Keratinocyte (primary cell): ENCODE data around the gene TPD52L1. TPM values are rescaled to one million over a fixed set of nuclear protein-coding genes. Genes with fewer than 3 reads are reported as not detected.

ENCODE experiments used
- DNase-seq: peaks from one replicate; pipeline ENCODE4 v3.0.0-alpha.2; 2011; ENCODE audit warnings: low read depth, missing footprints, low spot score
- FAIRE-seq: peaks from 2 replicates; lab custom pipeline; 2011; peaks lifted over from hg19 to GRCh38; lab: Jason Lieb, UNC
- H2AFZ ChIP-seq: 2 replicates; pipeline ENCODE4 v1.6.0; 2012; ENCODE audit warnings: low read length, control low read depth, inconsistent platforms; ENCODE audit not compliant: control insufficient read depth
- H3K27ac ChIP-seq: 2 replicates; pipeline ENCODE4 v1.5.1; 2011; ENCODE audit warnings: low read length; ENCODE audit not compliant: control insufficient read depth, insufficient read depth
- H3K27me3 ChIP-seq: 3 replicates; pipeline ENCODE4 v1.6.0; 2011; ENCODE audit warnings: low read length; ENCODE audit not compliant: control insufficient read depth, insufficient read depth; ENCODE audit errors: extremely low read depth
- H3K36me3 ChIP-seq, 2 experiments: 2 replicates in 1 of 2; 3 replicates in 1 of 2; pipeline ENCODE4 v1.5.1; 2011; ENCODE audit warnings: low read length in 2 of 2, mild to moderate bottlenecking in 1 of 2; ENCODE audit not compliant: control insufficient read depth in 2 of 2, insufficient read depth in 2 of 2; ENCODE audit errors: extremely low read depth in 1 of 2
- H3K4me1 ChIP-seq: 3 replicates; pipeline ENCODE4 v1.5.1; 2011; ENCODE audit warnings: low read length; ENCODE audit not compliant: control insufficient read depth, insufficient read depth; ENCODE audit errors: extremely low read depth
- H3K4me2 ChIP-seq: 3 replicates; pipeline ENCODE4 v1.6.0; 2011; ENCODE audit warnings: low read depth, low read length; ENCODE audit not compliant: control insufficient read depth, insufficient read depth; ENCODE audit errors: extremely low read depth
- H3K4me3 ChIP-seq, 3 experiments: fragments of 200-600 bp in 1 of 3; sonication (generic) in 1 of 3; 2 replicates in 2 of 3; 3 replicates in 1 of 3; pipeline ENCODE4 v1.5.1; 2011 to 2016; ENCODE audit warnings: low read length in 3 of 3, mild to moderate bottlenecking in 3 of 3, control low read depth in 2 of 3, inconsistent platforms in 1 of 3, low read depth in 1 of 3, mixed read lengths in 1 of 3, mixed run types in 1 of 3, moderate library complexity in 1 of 3; ENCODE audit not compliant: control insufficient read depth in 2 of 3, insufficient read depth in 2 of 3; ENCODE audit errors: extremely low read depth in 1 of 3
- H3K79me2 ChIP-seq: 2 replicates; pipeline ENCODE4 v1.6.0; 2012; ENCODE audit warnings: low read length; ENCODE audit not compliant: control insufficient read depth, insufficient read depth
- H3K9ac ChIP-seq: 3 replicates; pipeline ENCODE4 v1.6.0; 2011; ENCODE audit warnings: low read length; ENCODE audit not compliant: control insufficient read depth, insufficient read depth; ENCODE audit errors: extremely low read depth
- H3K9me1 ChIP-seq: 3 replicates; pipeline ENCODE4 v1.6.0; 2011; ENCODE audit warnings: low read length; ENCODE audit not compliant: control insufficient read depth, insufficient read depth; ENCODE audit errors: extremely low read depth
- H3K9me3 ChIP-seq: 2 replicates; pipeline ENCODE4 v1.5.1; 2012; ENCODE audit warnings: low read depth, low read length; ENCODE audit not compliant: control insufficient read depth
- H4K20me1 ChIP-seq: 3 replicates; pipeline ENCODE4 v1.6.0; 2011; ENCODE audit warnings: low read length; ENCODE audit not compliant: control insufficient read depth, insufficient read depth; ENCODE audit errors: extremely low read depth
- CTCF ChIP-seq, 3 experiments: IDR thresholded peaks in 1 of 3; conservative IDR thresholded peaks in 1 of 3; optimal IDR thresholded peaks in 1 of 3; 2 replicates in 2 of 3; 3 replicates in 1 of 3; pipeline versions ENCODE3 to v1.5.1; 2011; ENCODE audit warnings: low read length in 3 of 3, mild to moderate bottlenecking in 3 of 3, moderate library complexity in 2 of 3, control low read depth in 1 of 3, inconsistent platforms in 1 of 3; ENCODE audit not compliant: insufficient read depth in 2 of 3; ENCODE audit errors: extremely low read depth in 1 of 3
- EZH2 ChIP-seq: IDR thresholded peaks from one replicate; pipeline ENCODE4 v1.6.1; 2012; ENCODE audit warnings: inconsistent platforms, mild to moderate bottlenecking, low read length, moderate library complexity
- dilution Hi-C: fragments of 300-500 bp; cut with MboI; formaldehyde crosslinking; loops from one replicate; pipeline ENCODE4 v1.7.0; 2020; ENCODE audit warnings: low sequenced_read_pairs; ENCODE audit not compliant: extremely low pct_ligation_motif_present
- polyA plus RNA-seq, 5 experiments: library from polyadenylated mRNA; depleted of rRNA in 3 of 5; stranded (reverse) in 3 of 5; stranded (forward) in 1 of 5; unstranded in 1 of 5; fragments of >200 nt; gene quantifications; 1 replicate in 1 of 5; 2 replicates in 3 of 5; 3 replicates in 1 of 5; pipeline versions ENCODE4 v1.2.1 to v1.2.3, GENCODE V29; 2011 to 2012; ENCODE audit warnings: missing spikeins in 2 of 5, low read depth in 1 of 5, low replicate concordance in 1 of 5

TPD52L1 gene
- polyA plus RNA-seq, 1 donor (not counting 4 experiments of a cell fraction or from before 2014, with no cell fraction given): 135 TPM

DNA sequence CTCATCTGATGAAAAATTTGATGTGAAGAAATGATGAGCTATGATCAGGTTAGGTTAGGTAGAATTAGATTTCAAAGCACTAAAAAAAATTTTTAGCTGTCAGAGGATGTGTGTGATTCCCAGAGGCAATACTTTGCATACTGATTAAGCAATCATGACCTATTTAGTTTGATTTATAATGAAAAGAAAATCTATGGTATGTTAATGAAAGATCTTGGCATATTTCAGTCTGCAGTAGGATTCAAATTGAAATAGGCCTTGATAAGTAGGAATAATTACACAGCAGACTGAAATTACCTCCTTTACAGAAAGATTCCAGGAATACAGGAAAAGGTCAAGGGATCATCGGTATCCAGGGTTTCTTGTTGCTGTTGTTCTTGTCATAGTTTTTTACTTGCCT lies 78.9 kb downstream of the TPD52L1 start:
- H3K9me1 ChIP-seq: no peaks in the 10 kb centered on the region
- H2AFZ ChIP-seq: no peak overlapping the region
- no peaks in the 10 kb centered on the region for H3K9me3 ChIP-seq
- DNase-seq (no peak), FAIRE-seq (no peak)
- no peak overlapping the region for H3K27ac ChIP-seq
- peak overlapping the region; percentile 22 for H3K4me2 ChIP-seq
- dilution Hi-C loops: no loop called here
- H3K79me2 ChIP-seq: no peaks in the 10 kb centered on the region
- peaks cover 14% of the 10 kb centered on the region for H3K4me1 ChIP-seq
- no peaks in the 10 kb centered on the region for H3K27me3 ChIP-seq
- H3K36me3 ChIP-seq: no peaks in the 10 kb centered on the region
- H3K4me3 ChIP-seq: no peak overlapping the region
- no peak overlapping the region for H3K9ac ChIP-seq
- no peak for TF ChIP-seq EZH2
- TF ChIP-seq CTCF (optimal IDR thresholded peaks at IDR 0.05 in 1 of 3, IDR thresholded peaks at IDR 0.05 in 1 of 3, conservative IDR thresholded peaks at IDR 0.05 in 1 of 3; ENCODE audit: extremely low read depth in 1 of 3, insufficient read depth in 2 of 3, low read length in 3 of 3): no peak
- H4K20me1 ChIP-seq: no peaks in the 10 kb centered on the region

- H2AFZ ChIP-seq: peak overlapping the region; percentile 27
- H3K9me1 ChIP-seq: no peaks in the 10 kb centered on the region
- no peak for DNase-seq
- peak overlapping the region; percentile 44 for H3K4me2 ChIP-seq
- H3K79me2 ChIP-seq: no peaks in the 10 kb centered on the region
- peaks cover 14% of the 10 kb centered on the region for H3K4me1 ChIP-seq
- no peak overlapping the region for H3K27ac ChIP-seq
- no peaks in the 10 kb centered on the region for H4K20me1 ChIP-seq
- no peak overlapping the region for H3K9ac ChIP-seq
- no peak for TF ChIP-seq EZH2
- TF ChIP-seq CTCF (optimal IDR thresholded peaks at IDR 0.05 in 1 of 3, IDR thresholded peaks at IDR 0.05 in 1 of 3, conservative IDR thresholded peaks at IDR 0.05 in 1 of 3; ENCODE audit: extremely low read depth in 1 of 3, insufficient read depth in 2 of 3, low read length in 3 of 3): no peak
- H3K27me3 ChIP-seq: no peaks in the 10 kb centered on the region
- no peak overlapping the region for H3K4me3 ChIP-seq
- H3K9me3 ChIP-seq: no peaks in the 10 kb centered on the region
- H3K36me3 ChIP-seq: no peaks in the 10 kb centered on the region
- dilution Hi-C loops: no loop called here
- no peak for FAIRE-seq
Measured at GRCh38 chr6:125233202-125233601, 79.6 kb downstream of the TPD52L1 start.
